GM12891 (cell line): ENCODE data around the gene MRNIP.

Source experiments
- PAX5 ChIP-seq: IDR thresholded peaks from 2 replicates; pipeline ENCODE4 v1.6.1; 2011; ENCODE audit warnings: low read length, moderate library complexity, mild to moderate bottlenecking; ENCODE audit not compliant: insufficient read depth, severe bottlenecking
- POLR2A ChIP-seq: IDR thresholded peaks from 2 replicates; pipeline ENCODE4 v1.6.1; 2011; ENCODE audit warnings: low read depth, low read length, control low read depth
- POLR2AphosphoS5 ChIP-seq: IDR thresholded peaks from 2 replicates; pipeline ENCODE4 v1.6.1; 2011; ENCODE audit warnings: low read depth, low read length, control low read depth
- SPI1 ChIP-seq: IDR thresholded peaks from 2 replicates; pipeline ENCODE4 v1.6.1; 2011; ENCODE audit warnings: low read depth, low read length, control low read depth
- TAF1 ChIP-seq: IDR thresholded peaks from 2 replicates; pipeline ENCODE4 v1.6.1; 2011; ENCODE audit warnings: low read depth, low read length, control low read depth

GRCh38 chr5:179824745-179825112 is 33.9 kb downstream of the MRNIP start:
- TF ChIP-seq POLR2A (no peak; the same call in 1 of the 2 replicates), POLR2AphosphoS5 (no peak), PAX5 (no peak), TAF1 (no peak), SPI1 (no peak)
